ENCODE measurements around the gene TRIM7. TPM values are rescaled to one million over a fixed set of nuclear protein-coding genes. Genes with fewer than 3 reads are reported as not detected.
"Not testable (repeated sequence)": the region's sequence is repeated elsewhere in the genome, so short reads cannot be mapped to it uniquely, and the experiment has no call there.

TRIM7 gene
- total and polyA plus RNA-seq, 2 experiments from 2014 or later, result 0.11 to 0.39 TPM

DNA sequence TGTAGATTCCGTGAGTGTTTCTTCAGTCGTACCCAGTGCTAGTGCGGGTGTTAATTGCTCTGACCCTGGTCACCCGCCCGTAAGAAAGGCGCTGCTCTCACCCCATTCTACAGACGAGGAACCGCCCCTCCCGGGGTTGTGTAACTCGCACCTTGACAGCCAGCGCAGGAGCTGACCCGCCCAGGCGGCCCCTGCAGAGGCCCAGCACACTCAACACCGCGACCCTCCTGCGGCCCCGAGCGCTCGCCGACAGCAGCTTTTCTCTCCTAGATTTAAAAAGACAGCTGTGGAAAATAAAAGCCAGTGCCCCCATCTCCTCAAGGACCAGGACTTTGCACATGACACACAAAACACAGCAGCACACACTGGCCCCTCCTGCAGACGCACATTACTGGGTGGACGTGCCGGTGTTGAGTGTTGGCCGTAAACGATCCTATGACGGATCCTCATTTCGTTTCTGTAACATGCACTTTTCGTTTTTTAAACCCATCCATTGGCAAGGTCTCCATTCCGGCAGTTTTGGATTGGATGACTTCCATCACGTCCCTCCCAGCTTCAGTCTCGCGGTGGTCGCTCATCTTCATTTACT, 34.7 kb downstream of the TRIM7 start:
- TF ChIP-seq CTCF (IDR thresholded peaks at IDR 0.05; ENCODE audit: low read depth, low read length), result no peak
- H3K4me3 ChIP-seq, result peak overlapping the region; percentile 12
- no peak overlapping the region for H3K27ac ChIP-seq
- H3K4me1 ChIP-seq (ENCODE audit: low read depth), result peaks cover 4% of the 10 kb centered on the region
- H3K27me3 ChIP-seq, result peaks cover 80% of the 10 kb centered on the region
- H3K36me3 ChIP-seq, result no peaks in the 10 kb centered on the region
- DNase-seq (ENCODE audit: low read depth in 1 of 2, low spot score in 1 of 2), result no peak
- no peaks in the 10 kb centered on the region for H3K9me3 ChIP-seq (ENCODE audit: low read depth)

GRCh38 chr5:181169459-181170236, 35.3 kb downstream of the TRIM7 start:
- H3K27me3 ChIP-seq, result peaks cover 77% of the 10 kb centered on the region
- not testable (repeated sequence) for H3K4me1 ChIP-seq (ENCODE audit: low read depth); H3K36me3 ChIP-seq; H3K27ac ChIP-seq; H3K9me3 ChIP-seq (ENCODE audit: low read depth)
- H3K4me3 ChIP-seq, result peak overlapping the region; percentile 12
- DNase-seq (ENCODE audit: low read depth in 1 of 2, low spot score in 1 of 2), result peak; percentile 6 to 74

DNA sequence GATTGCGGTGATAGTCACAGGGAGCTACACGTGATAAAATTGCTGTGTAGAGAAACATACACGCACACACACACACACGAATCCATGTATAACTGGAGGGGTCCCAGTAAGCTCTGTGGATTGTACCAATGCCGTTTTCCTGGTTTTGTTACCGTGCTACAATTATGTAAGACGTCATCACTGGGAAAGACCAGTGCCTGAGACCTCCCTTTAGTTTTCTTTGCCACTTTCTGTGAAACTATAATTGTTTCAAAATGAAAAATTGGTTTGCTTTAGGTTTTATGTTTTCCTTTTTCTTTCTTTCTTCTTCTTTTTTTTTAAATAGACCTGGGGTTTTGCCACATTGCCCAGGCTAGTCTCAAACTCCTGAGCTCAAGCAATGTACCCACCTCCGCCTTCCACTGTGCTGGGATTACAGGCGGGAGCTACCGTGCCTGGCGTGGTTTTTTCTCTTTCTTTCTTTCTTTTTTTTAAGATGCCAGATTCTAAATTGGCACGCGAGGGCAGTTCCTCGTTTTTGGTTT, 36.3 kb downstream of the TRIM7 start:
- Histone ChIP-seq H3K4me3 (no peak overlapping the region), H3K27ac (no peak overlapping the region), H3K36me3 (no peaks in the 10 kb centered on the region), H3K27me3 (peaks cover 67% of the 10 kb centered on the region), H3K4me1 (ENCODE audit: low read depth) (peaks cover 4% of the 10 kb centered on the region), H3K9me3 (ENCODE audit: low read depth) (no peaks in the 10 kb centered on the region)
- DNase-seq (ENCODE audit: low read depth in 1 of 2, low spot score in 1 of 2), result no peak
- TF ChIP-seq CTCF (IDR thresholded peaks at IDR 0.05; ENCODE audit: low read depth, low read length), result no peak

GRCh38 chr5:181167814-181168488, 37.0 kb downstream of the TRIM7 start:
- Histone ChIP-seq H3K4me3 (no peak overlapping the region), H3K36me3 (no peaks in the 10 kb centered on the region), H3K4me1 (ENCODE audit: low read depth) (peaks cover 4% of the 10 kb centered on the region), H3K27ac (no peak overlapping the region), H3K27me3 (peaks cover 60% of the 10 kb centered on the region), H3K9me3 (ENCODE audit: low read depth) (no peaks in the 10 kb centered on the region)
- peak; percentile 48 for TF ChIP-seq CTCF (IDR thresholded peaks at IDR 0.05; ENCODE audit: low read depth, low read length)
- DNase-seq (ENCODE audit: low read depth in 1 of 2, low spot score in 1 of 2), result peak in 1 of 2 donors; percentile 43

DNA sequence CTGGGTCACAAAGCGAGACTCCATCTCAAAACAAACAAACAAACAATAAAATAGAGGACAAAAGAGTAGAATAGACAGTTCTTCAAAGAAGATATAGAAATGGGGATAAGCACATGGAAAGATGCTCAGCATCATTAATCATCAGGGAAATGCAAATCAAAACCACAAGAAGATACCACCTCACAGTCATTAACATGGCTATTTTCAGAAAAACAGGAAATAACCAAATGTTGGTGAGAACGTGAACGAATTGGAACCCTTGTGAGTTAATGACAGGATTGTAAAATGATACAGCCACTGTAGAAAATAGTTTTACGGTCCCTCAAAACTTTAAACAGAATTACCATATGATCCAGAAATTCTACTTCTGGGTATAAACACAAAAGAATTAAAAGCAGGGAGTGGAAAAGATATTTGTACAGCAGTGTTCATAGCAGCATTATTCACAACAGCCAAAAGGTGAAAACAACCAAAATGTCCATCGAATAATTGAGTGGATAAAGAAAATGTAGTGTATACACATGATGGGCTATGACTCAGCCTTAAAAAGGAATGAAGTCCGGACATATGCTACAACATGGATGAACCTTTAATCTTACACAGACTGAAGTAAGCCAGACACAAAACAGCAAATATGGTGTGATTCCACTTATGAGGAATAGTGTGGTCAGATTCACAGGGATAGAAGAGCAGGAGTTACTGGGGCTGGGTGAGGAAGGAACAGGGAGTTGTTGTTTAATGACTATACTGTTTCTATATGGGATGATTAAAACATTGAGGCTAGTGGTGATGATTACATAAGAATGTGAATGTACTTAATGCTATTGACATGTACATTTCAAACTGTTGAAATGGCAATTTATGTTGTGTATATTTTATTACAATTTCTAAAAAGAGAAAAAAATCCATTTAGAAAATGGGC, 37.9 kb downstream of the TRIM7 start:
- Histone ChIP-seq H3K4me3 (no peak overlapping the region), H3K9me3 (ENCODE audit: low read depth) (no peaks in the 10 kb centered on the region), H3K4me1 (ENCODE audit: low read depth) (peaks cover 4% of the 10 kb centered on the region), H3K36me3 (no peaks in the 10 kb centered on the region), H3K27ac (no peak overlapping the region), H3K27me3 (peaks cover 51% of the 10 kb centered on the region)
- no peak for TF ChIP-seq CTCF (IDR thresholded peaks at IDR 0.05; ENCODE audit: low read depth, low read length)
- no peak for DNase-seq (ENCODE audit: low read depth in 1 of 2, low spot score in 1 of 2)
